H9 (cell line): ENCODE measurements around the gene RASSF3. TPM values are rescaled to one million over a fixed set of nuclear protein-coding genes. Genes with fewer than 3 reads are reported as not detected.

Source experiments
- DNase-seq: peaks from one replicate; pipeline ENCODE4 v3.0.0-alpha.2; 2017
- H2AFZ ChIP-seq: one replicate; pipeline ENCODE4 v1.6.1; 2013; ENCODE audit warnings: mild to moderate bottlenecking, low read length, control low read depth, moderate library complexity
- H2AK5ac ChIP-seq: 2 replicates; pipeline ENCODE4 v1.6.1; 2013; ENCODE audit warnings: low read length, control low read depth, mixed read lengths; ENCODE audit not compliant: insufficient read length
- H2BK120ac ChIP-seq: one replicate; pipeline ENCODE4 v1.6.1; 2013; ENCODE audit warnings: low read depth, mild to moderate bottlenecking, low read length, control low read depth, inconsistent platforms; ENCODE audit not compliant: poor library complexity, severe bottlenecking
- H2BK12ac ChIP-seq: 2 replicates; pipeline ENCODE4 v1.6.1; 2013; ENCODE audit warnings: low read length, control low read depth, mixed read lengths, low read depth; ENCODE audit not compliant: insufficient read length
- H2BK15ac ChIP-seq: 2 replicates; pipeline ENCODE4 v1.6.1; 2013; ENCODE audit warnings: low read depth, low read length, control low read depth
- H2BK20ac ChIP-seq: one replicate; pipeline ENCODE4 v1.6.1; 2013; ENCODE audit warnings: low read depth, mild to moderate bottlenecking, low read length, control low read depth, inconsistent platforms; ENCODE audit not compliant: poor library complexity, severe bottlenecking
- H2BK5ac ChIP-seq: 2 replicates; pipeline ENCODE4 v1.6.1; 2013; ENCODE audit warnings: low read length, control low read depth, mixed read lengths; ENCODE audit not compliant: insufficient read length
- H3K14ac ChIP-seq: 2 replicates; pipeline ENCODE4 v1.6.1; 2013; ENCODE audit warnings: low read length, control low read depth; ENCODE audit not compliant: insufficient read depth
- H3K18ac ChIP-seq: 2 replicates; pipeline ENCODE4 v1.6.1; 2013; ENCODE audit warnings: low read depth, mild to moderate bottlenecking, mixed read lengths, low read length, control low read depth; ENCODE audit not compliant: insufficient read length
- H3K23ac ChIP-seq: 2 replicates; pipeline ENCODE4 v1.6.1; 2013; ENCODE audit warnings: low read length, control low read depth, mixed read lengths, low read depth; ENCODE audit not compliant: insufficient read length
- H3K23me2 ChIP-seq: 2 replicates; pipeline ENCODE4 v1.6.1; 2013; ENCODE audit warnings: low read depth, mild to moderate bottlenecking, mixed read lengths, low read length, control low read depth; ENCODE audit not compliant: insufficient read length, poor library complexity, severe bottlenecking
- H3K27ac ChIP-seq: 2 replicates; pipeline ENCODE4 v1.5.1; 2013; ENCODE audit warnings: low read length, control low read depth, mixed read lengths, low read depth; ENCODE audit not compliant: insufficient read length
- H3K27me3 ChIP-seq: 2 replicates; pipeline ENCODE4 v1.6.1; 2013; ENCODE audit warnings: low read length, control low read depth, inconsistent platforms; ENCODE audit not compliant: insufficient read depth
- H3K4ac ChIP-seq: 2 replicates; pipeline ENCODE4 v1.6.1; 2013; ENCODE audit warnings: low read depth, mild to moderate bottlenecking, control low read depth, inconsistent platforms, low read length, moderate library complexity
- H3K4me1 ChIP-seq: 2 replicates; pipeline ENCODE4 v1.6.1; 2013; ENCODE audit warnings: low read length, control low read depth, inconsistent platforms; ENCODE audit not compliant: insufficient read depth
- H3K4me2 ChIP-seq: 2 replicates; pipeline ENCODE4 v1.6.1; 2013; ENCODE audit warnings: low read length, control low read depth, mixed read lengths; ENCODE audit not compliant: insufficient read length, insufficient read depth
- H3K56ac ChIP-seq: 2 replicates; pipeline ENCODE4 v1.6.1; 2013; ENCODE audit warnings: low read depth, mild to moderate bottlenecking, mixed read lengths, low read length, control low read depth; ENCODE audit not compliant: insufficient read length
- H3K79me1 ChIP-seq: 2 replicates; pipeline ENCODE4 v1.6.1; 2013; ENCODE audit warnings: low read depth, mild to moderate bottlenecking, moderate library complexity, low read length, control low read depth, inconsistent platforms; ENCODE audit not compliant: insufficient read depth, poor library complexity, severe bottlenecking
- H3K79me2 ChIP-seq: 2 replicates; pipeline ENCODE4 v1.6.1; 2013; ENCODE audit warnings: low read length, control low read depth, inconsistent platforms; ENCODE audit not compliant: insufficient read depth
- H3K9ac ChIP-seq: 2 replicates; pipeline ENCODE4 v1.6.1; 2013; ENCODE audit warnings: low read length, control low read depth, mixed read lengths; ENCODE audit not compliant: insufficient read length; ENCODE audit errors: extremely low read depth
- H3K9me3 ChIP-seq: one replicate; pipeline ENCODE4 v1.6.1; 2013; ENCODE audit warnings: low read depth, low read length, inconsistent platforms; ENCODE audit not compliant: control insufficient read depth
- H3T11ph ChIP-seq: one replicate; pipeline ENCODE4 v1.6.1; 2013; ENCODE audit warnings: mild to moderate bottlenecking, low read length, control low read depth, inconsistent platforms
- H4K20me1 ChIP-seq: one replicate; pipeline ENCODE4 v1.6.1; 2013; ENCODE audit not compliant: control insufficient read depth, insufficient read length, insufficient read depth
- H4K5ac ChIP-seq: 2 replicates; pipeline ENCODE4 v1.6.1; 2013; ENCODE audit warnings: low read depth, mild to moderate bottlenecking, mixed read lengths, low read length, control low read depth; ENCODE audit not compliant: insufficient read length
- H4K8ac ChIP-seq: replicated peaks from 2 replicates; pipeline ENCODE4 v1.6.1; 2013; ENCODE audit warnings: low read length, control low read depth, mixed read lengths, low read depth; ENCODE audit not compliant: insufficient read length
- H4K91ac ChIP-seq: 2 replicates; pipeline ENCODE4 v1.6.1; 2013; ENCODE audit warnings: low read depth, mild to moderate bottlenecking, moderate library complexity, mixed read lengths, low read length, control low read depth; ENCODE audit not compliant: insufficient read length
- H3K27ac Mint-ChIP-seq, 3 experiments: 2 replicates in 2 of 3; 3 replicates in 1 of 3; pipeline ENCODE4 v1.8.0; 2020 to 2021; ENCODE audit warnings: mixed read lengths in 3 of 3, mild to moderate bottlenecking in 1 of 3, moderate library complexity in 1 of 3
- H3K27me3 Mint-ChIP-seq: 2 replicates; pipeline ENCODE4 v1.8.0; 2021; ENCODE audit warnings: low read depth, mild to moderate bottlenecking, moderate library complexity, mixed read lengths
- H3K36me3 Mint-ChIP-seq, 3 experiments: 2 replicates in 2 of 3; 3 replicates in 1 of 3; pipeline ENCODE4 v1.8.0; 2020 to 2021; ENCODE audit warnings: low read depth in 3 of 3, mixed read lengths in 3 of 3; ENCODE audit not compliant: insufficient read depth in 1 of 3
- H3K4me1 Mint-ChIP-seq, 2 experiments: 2 replicates each; pipeline ENCODE4 v1.8.0; 2020; ENCODE audit warnings: mixed read lengths in 2 of 2
- H3K4me3 Mint-ChIP-seq, 2 experiments: 2 replicates in 1 of 2; 3 replicates in 1 of 2; pipeline ENCODE4 v1.8.0; 2020 to 2021; ENCODE audit warnings: mild to moderate bottlenecking in 2 of 2, mixed read lengths in 2 of 2, moderate library complexity in 1 of 2
- H3K9me3 Mint-ChIP-seq, 2 experiments: 2 replicates in 1 of 2; 3 replicates in 1 of 2; pipeline ENCODE4 v1.8.0; 2020; ENCODE audit warnings: mild to moderate bottlenecking in 2 of 2, mixed read lengths in 2 of 2, moderate library complexity in 1 of 2
- WGBS: extraction: QIAGEN DNeasy Blood & Tissue Kit; methylation state at CpG from one replicate; pipeline ENCODE4 v1.1.7; 2013; ENCODE audit warnings: missing lambda C conversion rate, low lambda C conversion rate, mixed read lengths; ENCODE audit not compliant: insufficient read length; ENCODE audit errors: extremely low coverage; 5-methylcytosine and 5-hydroxymethylcytosine counted together
- total RNA-seq: library from RNA; stranded (reverse); gene quantifications from 2 replicates; pipeline ENCODE4 v1.2.1, GENCODE V29; 2021
- TF ChIP-seq, protein P1 (sequence below): fragments of 200-600 bp; sonication (generic); conservative IDR thresholded peaks from 3 replicates; pipeline ENCODE4 v1.8.0; 2021; ENCODE audit warnings: antibody characterized with exemption, mild to moderate bottlenecking

The RASSF3 gene
- total RNA-seq, 1 experiment from 2014 or later: 45.1 TPM

DNA sequence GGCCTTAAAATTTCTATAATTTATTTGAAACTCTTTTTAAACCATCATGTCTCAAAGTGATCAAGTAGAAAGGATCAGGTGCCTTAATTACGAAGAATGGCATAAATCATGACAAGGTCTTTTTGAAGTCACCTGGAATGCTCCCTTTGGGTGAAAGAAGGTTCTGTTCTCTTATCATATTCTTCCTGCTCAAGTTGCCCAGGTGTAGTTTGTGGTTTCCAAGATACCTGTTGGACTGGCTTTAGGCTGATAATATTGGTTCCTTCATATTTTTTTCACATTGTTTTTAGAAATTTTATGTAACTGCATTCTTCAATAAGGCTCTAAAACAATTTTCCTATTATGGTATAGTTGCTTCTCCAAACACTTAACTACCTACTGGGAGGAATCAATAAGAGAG is 29.2 kb downstream of the RASSF3 start:
- Mint-ChIP-seq H3K27ac (no peak overlapping the region), H3K4me1 (peaks cover 24 to 28% of the 10 kb centered on the region in 2 experiments), H3K9me3 (no peaks in the 10 kb centered on the region), H3K27me3 (no peaks in the 10 kb centered on the region), H3K36me3 (peaks cover 0 to 4% (median 0%) of the 10 kb centered on the region in 3 experiments; a peak in 3 of 7 replicates), H3K4me3 (no peak overlapping the region)
- Histone ChIP-seq H2BK15ac (no peak overlapping the region), H2AK5ac (no peak overlapping the region), H2AFZ (no peak overlapping the region), H3K9me3 (no peaks in the 10 kb centered on the region), H3K79me1 (peaks cover 5% of the 10 kb centered on the region), H3K27me3 (no peaks in the 10 kb centered on the region), H3K18ac (no peak overlapping the region), H2BK5ac (no peak overlapping the region), H4K5ac (no peak overlapping the region), H3K4me1 (no peaks in the 10 kb centered on the region; the same call in 1 of the 2 replicates), H3K4me2 (no peak overlapping the region), H3K14ac (no peak overlapping the region), H3K23me2 (no peaks in the 10 kb centered on the region), H4K20me1 (no peaks in the 10 kb centered on the region), H2BK12ac (no peak overlapping the region), H3K79me2 (peaks cover 2% of the 10 kb centered on the region; the same call in 1 of the 2 replicates), H3K27ac (no peak overlapping the region), H3T11ph (no peak overlapping the region), H3K4ac (no peak overlapping the region), H4K8ac (no peak overlapping the region), H2BK120ac (no peak overlapping the region), H2BK20ac (no peak overlapping the region), H3K56ac (no peak overlapping the region), H3K23ac (no peak overlapping the region), H4K91ac (no peak overlapping the region), H3K9ac (no peak overlapping the region)
- no CpG with 5 or more reads among the region's 1 CpG for WGBS
- DNase-seq: no peak
- TF ChIP-seq, protein P1, sequence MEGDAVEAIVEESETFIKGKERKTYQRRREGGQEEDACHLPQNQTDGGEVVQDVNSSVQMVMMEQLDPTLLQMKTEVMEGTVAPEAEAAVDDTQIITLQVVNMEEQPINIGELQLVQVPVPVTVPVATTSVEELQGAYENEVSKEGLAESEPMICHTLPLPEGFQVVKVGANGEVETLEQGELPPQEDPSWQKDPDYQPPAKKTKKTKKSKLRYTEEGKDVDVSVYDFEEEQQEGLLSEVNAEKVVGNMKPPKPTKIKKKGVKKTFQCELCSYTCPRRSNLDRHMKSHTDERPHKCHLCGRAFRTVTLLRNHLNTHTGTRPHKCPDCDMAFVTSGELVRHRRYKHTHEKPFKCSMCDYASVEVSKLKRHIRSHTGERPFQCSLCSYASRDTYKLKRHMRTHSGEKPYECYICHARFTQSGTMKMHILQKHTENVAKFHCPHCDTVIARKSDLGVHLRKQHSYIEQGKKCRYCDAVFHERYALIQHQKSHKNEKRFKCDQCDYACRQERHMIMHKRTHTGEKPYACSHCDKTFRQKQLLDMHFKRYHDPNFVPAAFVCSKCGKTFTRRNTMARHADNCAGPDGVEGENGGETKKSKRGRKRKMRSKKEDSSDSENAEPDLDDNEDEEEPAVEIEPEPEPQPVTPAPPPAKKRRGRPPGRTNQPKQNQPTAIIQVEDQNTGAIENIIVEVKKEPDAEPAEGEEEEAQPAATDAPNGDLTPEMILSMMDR: no peak
